HL-60/S4 (cell line): ENCODE measurements around the gene FAM227B.
"Not testable (repeated sequence)": the region's sequence is repeated elsewhere in the genome, so short reads cannot be mapped to it uniquely, and the experiment has no call there.

Experiments
- in situ Hi-C: fragments of 300-500 bp; cut with MboI; formaldehyde crosslinking; loops from 2 replicates; pipeline ENCODE4 v1.14.3; 2022; ENCODE audit warnings: low sequenced_read_pairs

FAM227B gene, protein sequence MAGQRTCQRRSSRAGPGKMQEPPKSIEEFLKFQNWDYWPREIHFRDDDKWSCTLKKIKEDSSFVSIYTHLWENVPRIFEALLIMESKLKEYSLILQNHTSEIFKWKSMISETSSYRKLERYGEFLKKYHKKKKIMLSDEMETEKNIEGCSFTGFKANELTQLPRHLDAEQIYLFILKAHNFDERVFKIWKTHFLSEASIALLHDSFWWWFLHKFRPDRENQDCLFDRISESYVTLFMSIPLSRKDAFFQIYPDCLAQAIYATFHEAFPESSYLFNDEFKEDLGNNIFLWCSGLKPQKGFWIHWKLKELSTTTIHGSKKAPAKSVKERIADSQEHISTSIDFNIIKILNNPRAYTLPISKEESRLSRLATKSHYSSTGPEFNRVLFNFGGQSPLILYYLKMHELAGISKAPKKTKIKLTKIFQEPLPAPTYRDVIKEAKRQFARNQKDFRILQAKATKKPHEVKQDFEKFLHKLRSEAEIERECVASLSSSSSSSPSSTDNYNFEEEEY

DNA sequence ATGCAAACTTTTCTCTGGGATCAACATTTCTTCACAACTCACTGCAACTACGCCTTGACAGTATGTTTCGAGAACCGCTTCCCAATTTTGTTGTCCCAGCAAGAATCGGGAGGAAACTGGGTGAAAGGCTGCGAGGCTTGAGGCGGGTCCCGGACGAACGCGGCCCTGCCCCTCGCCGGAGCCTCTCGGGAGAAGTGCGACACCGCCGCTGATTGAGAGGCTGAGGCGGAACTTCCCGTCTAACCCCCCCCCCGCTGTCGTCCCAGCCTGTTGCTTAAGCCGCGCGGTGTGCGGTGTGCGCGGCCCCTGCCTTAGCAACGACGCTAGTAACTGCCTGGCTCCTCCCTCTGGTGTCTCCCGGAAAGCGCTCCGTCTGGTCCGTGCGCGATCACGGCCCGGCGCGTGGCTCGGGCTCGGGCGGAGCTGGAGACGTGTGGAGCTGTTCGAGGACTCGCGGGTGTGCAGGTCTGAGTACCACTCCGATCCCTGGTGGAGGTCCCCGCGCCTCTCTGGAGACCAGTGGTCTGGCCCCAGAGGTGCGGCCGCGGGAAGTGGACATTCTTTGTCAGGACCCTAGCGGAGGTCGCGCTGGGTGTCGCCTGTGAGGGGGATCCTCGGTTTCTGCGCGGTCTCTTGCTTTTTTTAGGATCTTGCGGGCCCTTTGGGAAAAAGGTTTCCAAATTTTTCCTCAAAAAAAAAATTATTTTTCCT, at the start of gene FAM227B, which contains the start of gene DTWD1:
Gene FAM227B (minus strand): TSS at position 161 of the 711 bp plus-strand sequence. CDS start 5,647 bp downstream, outside the sequence.
Gene DTWD1 (plus strand): TSS at position 391 of the 711 bp plus-strand sequence. CDS start 4,120 bp downstream, outside the sequence.
- in situ Hi-C loops, result no loop called here

DNA sequence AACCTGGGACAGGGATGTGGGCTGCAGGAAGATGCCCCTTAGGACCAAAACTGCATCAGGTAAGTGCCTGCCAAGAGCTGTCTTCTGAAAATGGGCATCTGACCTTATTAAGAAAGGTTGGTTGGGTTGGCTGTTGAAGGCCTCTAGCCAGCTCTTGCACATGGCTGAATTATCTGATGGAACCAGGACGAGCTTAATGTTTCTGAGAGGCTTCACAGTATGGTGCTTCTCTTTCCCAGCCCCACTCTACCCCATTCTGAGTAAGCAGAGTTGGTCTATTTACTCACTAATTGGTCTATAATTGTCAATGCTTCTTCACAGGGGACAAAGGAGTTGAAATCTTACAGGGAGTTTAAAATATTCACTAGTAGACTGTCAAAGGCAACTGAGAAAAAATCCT, 48.7 kb upstream of the FAM227B start:
- in situ Hi-C loops, result no loop called here

- in situ Hi-C loops, result not testable (repeated sequence)
These were observed 45.9 kb upstream of the FAM227B start for GRCh38 chr15:49666486-49666885.

DNA sequence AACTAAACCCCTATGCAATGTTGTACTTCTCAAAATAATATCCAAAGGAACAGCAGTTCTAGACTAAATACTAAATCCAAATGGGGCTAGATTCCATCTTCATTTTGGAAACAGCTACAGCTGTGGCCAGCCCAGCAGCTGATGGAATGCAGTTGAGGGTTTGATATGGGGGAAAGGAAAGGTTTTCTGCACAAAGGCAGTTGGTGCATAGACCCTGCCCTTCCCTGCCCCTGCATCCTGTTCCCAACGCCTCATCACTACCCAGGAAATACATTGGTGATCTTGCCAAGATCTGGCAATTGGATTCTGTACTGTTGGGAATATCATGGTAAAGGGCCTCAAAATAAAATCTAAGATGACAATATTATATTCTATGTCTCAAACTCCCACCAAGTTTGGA, 44.1 kb upstream of the FAM227B start:
- in situ Hi-C loops, result no loop called here

- in situ Hi-C loops, result no loop called here
These were observed 36.1 kb upstream of the FAM227B start for GRCh38 chr15:49656734-49657133.

DNA sequence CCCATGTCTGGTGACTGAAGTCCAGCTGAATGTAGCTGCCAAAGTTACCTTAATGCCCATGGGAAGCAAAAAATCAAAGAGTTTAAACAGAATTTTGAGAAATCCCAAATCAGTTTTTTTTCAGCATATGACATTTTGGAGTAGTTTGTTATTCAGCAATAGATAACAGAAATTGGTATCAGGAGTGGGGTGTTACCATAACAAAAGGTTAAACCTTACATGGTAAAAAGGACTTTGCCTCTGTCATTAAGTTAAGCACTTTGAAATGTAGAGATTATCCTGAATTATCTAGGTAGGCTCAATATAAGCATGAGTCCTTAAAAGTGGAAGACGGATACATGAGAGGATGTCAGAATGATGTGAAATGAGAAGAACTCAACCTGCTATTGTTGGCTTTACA, 32.3 kb upstream of the FAM227B start:
- in situ Hi-C loops, result no loop called here

GRCh38 chr15:49650676-49651075, 30.1 kb upstream of the FAM227B start:
- in situ Hi-C loops, result no loop called here

DNA sequence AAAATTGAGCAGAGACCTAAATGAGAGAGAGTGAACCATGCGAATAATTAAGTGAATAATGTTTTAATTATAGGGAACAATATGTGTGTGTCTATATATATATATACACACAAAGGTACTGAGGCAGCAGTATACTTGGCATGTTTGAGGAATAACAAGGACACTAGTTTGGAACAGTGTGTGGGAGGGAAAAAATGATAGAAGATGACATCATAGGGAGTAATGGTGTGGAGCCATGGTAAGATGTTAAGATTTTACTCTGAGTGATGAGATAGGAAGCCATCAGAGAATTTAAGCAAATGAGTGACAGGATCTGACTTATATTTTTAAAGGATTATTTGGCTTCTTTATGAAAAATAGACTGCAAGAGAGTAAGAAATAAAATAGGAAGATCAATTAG, 29.4 kb upstream of the FAM227B start:
- in situ Hi-C loops, result no loop called here

DNA sequence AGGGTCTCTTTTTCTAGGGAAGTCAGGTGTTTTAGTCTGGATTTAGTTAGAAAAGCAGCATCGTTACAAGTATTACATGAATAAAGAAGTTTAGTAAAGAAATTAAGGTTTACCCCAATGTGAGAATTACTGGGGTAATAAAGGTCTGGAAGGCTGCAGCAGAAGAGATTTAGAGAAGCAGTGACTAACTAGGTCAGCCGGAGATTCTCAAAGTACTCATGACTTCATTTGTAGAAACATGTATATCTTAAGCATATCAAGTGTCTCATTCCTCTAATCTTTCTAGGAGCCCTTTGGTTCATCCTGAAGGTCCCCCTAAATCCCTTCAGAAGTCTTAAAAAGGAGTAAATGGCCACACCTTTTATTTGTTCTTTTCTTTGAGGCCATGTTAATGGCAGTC, 26.3 kb upstream of the FAM227B start:
- in situ Hi-C loops, result no loop called here

DNA sequence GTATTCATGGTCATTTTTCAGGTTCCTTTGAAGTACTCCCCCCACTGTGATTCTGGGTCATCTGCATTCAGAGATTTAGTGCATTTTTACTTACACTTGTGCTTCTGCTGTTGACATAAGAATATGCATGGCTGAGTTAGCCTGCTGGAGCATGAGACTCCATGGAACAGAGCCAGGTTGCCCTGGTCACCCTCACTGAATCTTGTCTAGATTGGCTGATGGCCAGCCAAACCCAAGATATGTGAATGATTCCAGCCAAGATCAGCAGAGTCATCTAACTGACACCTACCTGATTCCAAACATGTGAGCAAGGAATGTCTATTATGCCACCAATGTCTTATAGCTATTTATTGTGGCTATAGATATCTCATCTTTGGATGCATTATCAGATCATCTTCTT, 25.3 kb upstream of the FAM227B start:
- in situ Hi-C loops, result no loop called here

DNA sequence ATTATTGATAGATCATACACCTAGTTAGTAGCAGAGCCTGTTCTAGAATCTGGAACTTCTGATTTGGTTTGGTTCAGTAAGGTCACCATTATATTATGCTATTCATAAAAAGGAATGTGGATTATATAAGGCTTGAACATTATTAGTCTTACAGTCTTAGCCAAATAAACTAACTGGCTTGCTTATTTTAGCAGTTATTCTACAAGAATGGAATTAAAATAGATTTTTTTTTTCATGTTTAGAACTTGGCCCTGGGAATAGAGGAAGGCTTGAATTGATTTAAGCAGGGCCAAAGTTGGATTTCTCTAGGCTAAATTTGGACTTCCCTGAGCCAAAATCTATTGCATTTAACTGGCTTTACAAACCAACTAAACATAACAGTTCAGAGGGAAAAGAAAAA, 24.7 kb upstream of the FAM227B start:
- in situ Hi-C loops, result no loop called here

DNA sequence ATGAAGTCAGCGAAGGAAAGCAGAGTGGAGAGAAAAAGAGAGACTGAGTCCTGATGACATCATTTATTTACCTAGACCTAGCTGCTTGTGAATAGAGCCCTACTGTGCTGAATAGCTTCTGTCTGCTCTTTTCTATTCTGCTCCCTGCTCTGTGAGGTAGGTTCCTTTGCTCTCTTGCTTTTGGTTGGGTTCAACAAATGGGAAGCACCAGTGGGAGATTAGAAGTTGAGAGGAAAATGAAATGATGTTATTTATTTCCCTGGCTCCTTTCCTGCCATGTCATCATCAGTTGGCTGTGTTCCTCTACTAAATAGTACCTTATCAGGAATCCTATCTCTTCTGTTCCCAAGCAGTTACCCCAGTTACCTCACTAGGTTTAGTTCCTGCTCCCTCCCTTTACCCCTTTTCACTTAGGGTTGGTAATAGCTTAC, 23.8 kb upstream of the FAM227B start:
- in situ Hi-C loops, result no loop called here

GRCh38 chr15:49637857-49638256, 17.2 kb upstream of the FAM227B start:
- in situ Hi-C loops, result no loop called here

GRCh38 chr15:49628379-49628778, 7.8 kb upstream of the FAM227B start:
- in situ Hi-C loops, result no loop called here

GRCh38 chr15:49627407-49627877, 6.8 kb upstream of the FAM227B start:
- in situ Hi-C loops, result no loop called here

- in situ Hi-C loops, result no loop called here
These were observed 4.9 kb upstream of the FAM227B start for GRCh38 chr15:49625460-49626036.

DNA sequence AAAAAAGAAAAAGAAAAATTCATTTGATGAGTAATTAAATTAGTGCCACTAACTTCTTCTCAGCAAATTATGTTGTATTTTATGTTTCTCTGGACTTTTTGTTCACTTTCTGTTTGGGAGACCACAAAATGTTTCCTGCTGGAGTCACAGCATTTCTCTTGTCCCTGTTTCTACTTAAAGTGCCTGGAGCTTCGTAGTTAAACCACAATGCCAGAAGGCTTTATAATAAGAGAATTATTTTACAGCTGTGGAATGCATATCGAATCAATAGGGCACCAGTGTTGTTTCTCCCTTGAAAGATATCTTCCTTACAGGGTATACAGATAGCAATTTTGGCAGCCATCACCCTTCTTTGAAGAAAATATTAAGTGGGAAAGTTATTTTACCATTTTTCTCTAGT, 3.4 kb upstream of the FAM227B start:
- in situ Hi-C loops, result no loop called here

- in situ Hi-C loops, result no loop called here
These were observed 1.9 kb upstream of the FAM227B start for GRCh38 chr15:49622561-49622960.

DNA sequence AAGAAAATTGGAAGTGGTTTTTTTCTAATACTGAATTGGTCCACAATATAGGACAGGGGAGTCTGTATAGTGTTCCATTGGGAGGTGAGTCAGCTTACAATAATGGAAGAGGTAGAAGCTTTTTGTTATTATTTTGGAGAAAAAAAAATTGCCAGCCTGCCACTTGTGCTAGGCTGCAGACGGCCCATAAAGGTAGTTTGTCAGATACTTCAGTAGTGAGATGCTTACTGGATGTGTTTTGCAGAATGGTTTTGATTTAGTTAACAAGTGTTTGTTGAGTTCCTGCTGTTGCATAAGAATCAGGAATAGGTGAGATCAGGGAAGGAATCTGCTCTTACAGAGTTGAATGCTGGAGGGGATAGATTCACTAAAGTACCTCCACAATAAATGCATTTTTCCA, 1.3 kb upstream of the FAM227B start:
- in situ Hi-C loops, result no loop called here

DNA sequence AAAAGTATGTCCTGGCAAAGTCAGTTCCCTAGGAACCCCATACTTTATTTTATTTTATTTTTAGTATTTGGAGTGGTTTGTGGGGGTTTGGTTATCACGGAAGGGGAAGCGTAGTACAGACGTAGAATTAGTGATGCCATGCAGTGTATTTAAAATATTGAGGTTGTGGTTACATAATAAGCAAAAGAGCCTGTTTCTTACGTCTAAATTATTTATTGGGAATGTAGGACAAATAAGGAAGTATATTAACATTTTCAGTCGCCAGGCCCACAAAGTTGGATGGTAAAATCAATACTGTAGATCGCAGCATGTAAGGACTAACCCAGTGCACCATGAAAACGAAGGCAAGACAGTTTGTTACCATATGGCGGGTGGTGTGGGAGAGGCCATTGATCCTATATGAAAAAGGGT, 788 bp upstream of the FAM227B start:
- in situ Hi-C loops, result no loop called here

DNA sequence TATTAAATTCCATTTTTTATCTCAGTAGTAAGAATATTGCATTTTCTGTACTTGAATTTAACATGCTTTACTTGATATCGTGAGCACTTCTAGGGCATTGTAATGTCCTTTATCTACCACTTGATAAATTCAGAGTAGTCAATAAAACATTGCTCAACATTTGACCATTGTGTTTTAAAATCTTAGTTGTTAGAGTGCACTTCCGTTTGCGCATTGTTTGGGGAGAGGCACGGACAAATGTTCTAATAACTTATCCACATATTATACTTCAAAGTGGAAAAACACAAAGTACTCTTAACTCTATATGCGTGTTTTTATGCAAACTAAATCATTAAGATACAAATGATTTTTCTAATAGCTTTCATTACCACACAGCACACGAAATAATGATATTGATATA, 419 bp downstream of the FAM227B start:
- in situ Hi-C loops, result no loop called here
